ENCODE results near the gene ANKRD53.

Gene ANKRD53

GRCh38 chr2:70932631-70933230 lies 45.7 kb upstream of the ANKRD53 start:
- Histone ChIP-seq H3K9ac (ENCODE audit: low read length) (no peak overlapping the region), H3K36me3 (replicated peaks; ENCODE audit: low read depth, low read length) (no peaks in the 10 kb centered on the region), H2AFZ (ENCODE audit: low read depth, low read length) (no peak overlapping the region), H3K79me2 (ENCODE audit: low read length) (no peaks in the 10 kb centered on the region), H3K27ac (ENCODE audit: low read length) (no peak overlapping the region), H3K4me2 (ENCODE audit: low read length) (no peak overlapping the region), H3K4me1 (ENCODE audit: low read length) (no peaks in the 10 kb centered on the region), H3K9me3 (ENCODE audit: insufficient read depth, low read length) (no peaks in the 10 kb centered on the region), H3K27me3 (ENCODE audit: low read depth, low read length) (peaks cover 9% of the 10 kb centered on the region), H4K20me1 (ENCODE audit: insufficient read depth, low read length) (no peaks in the 10 kb centered on the region), H3K4me3 (ENCODE audit: low read length) (no peak overlapping the region)
- TF ChIP-seq, protein P1, sequence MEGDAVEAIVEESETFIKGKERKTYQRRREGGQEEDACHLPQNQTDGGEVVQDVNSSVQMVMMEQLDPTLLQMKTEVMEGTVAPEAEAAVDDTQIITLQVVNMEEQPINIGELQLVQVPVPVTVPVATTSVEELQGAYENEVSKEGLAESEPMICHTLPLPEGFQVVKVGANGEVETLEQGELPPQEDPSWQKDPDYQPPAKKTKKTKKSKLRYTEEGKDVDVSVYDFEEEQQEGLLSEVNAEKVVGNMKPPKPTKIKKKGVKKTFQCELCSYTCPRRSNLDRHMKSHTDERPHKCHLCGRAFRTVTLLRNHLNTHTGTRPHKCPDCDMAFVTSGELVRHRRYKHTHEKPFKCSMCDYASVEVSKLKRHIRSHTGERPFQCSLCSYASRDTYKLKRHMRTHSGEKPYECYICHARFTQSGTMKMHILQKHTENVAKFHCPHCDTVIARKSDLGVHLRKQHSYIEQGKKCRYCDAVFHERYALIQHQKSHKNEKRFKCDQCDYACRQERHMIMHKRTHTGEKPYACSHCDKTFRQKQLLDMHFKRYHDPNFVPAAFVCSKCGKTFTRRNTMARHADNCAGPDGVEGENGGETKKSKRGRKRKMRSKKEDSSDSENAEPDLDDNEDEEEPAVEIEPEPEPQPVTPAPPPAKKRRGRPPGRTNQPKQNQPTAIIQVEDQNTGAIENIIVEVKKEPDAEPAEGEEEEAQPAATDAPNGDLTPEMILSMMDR (IDR thresholded peaks at IDR 0.05; ENCODE audit: low read depth, low read length): no peak
- TF ChIP-seq EZH2phosphoT487 (IDR thresholded peaks at IDR 0.05; ENCODE audit: low read depth): no peak

DNA sequence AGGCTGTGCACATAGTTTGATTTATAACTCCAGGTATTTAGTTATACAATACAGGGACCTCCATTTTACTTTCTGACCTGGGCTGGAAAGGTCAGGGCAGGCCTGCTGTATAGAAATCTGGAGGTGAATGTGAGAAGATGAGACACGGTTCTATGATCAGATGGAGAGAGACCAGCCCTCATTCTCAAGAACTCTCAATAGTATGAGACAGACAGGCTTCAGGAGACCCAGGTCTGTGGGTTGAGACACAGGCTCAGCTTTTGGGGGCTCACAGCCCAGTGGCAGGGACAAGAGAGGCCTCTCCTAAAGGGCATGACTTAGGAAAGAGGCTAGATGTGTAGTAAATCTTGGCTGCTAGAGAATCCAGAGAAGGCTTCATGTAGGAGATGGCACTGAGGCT lies 43.4 kb upstream of the ANKRD53 start:
- H3K79me2 ChIP-seq (ENCODE audit: low read length): no peaks in the 10 kb centered on the region
- no peaks in the 10 kb centered on the region for H3K9me3 ChIP-seq (ENCODE audit: insufficient read depth, low read length)
- no peak overlapping the region for H3K27ac ChIP-seq (ENCODE audit: low read length)
- H3K9ac ChIP-seq (ENCODE audit: low read length): no peak overlapping the region
- H4K20me1 ChIP-seq (ENCODE audit: insufficient read depth, low read length): no peaks in the 10 kb centered on the region
- no peaks in the 10 kb centered on the region for H3K36me3 ChIP-seq (replicated peaks; ENCODE audit: low read depth, low read length)
- no peak for TF ChIP-seq EZH2phosphoT487 (IDR thresholded peaks at IDR 0.05; ENCODE audit: low read depth)
- TF ChIP-seq, protein P1 (IDR thresholded peaks at IDR 0.05; ENCODE audit: low read depth, low read length): no peak
- H3K4me1 ChIP-seq (ENCODE audit: low read length): no peaks in the 10 kb centered on the region
- no peak overlapping the region for H3K4me2 ChIP-seq (ENCODE audit: low read length)
- no peak overlapping the region for H2AFZ ChIP-seq (ENCODE audit: low read depth, low read length)
- peaks cover 9% of the 10 kb centered on the region for H3K27me3 ChIP-seq (ENCODE audit: low read depth, low read length)
- H3K4me3 ChIP-seq (ENCODE audit: low read length): no peak overlapping the region

- TF ChIP-seq, protein P1 (IDR thresholded peaks at IDR 0.05; ENCODE audit: low read depth, low read length): no peak
- no peak for TF ChIP-seq EZH2phosphoT487 (IDR thresholded peaks at IDR 0.05; ENCODE audit: low read depth)
- no peak within 1 kb of the TSS for H2AFZ ChIP-seq (ENCODE audit: low read depth, low read length)
- no peak within 1 kb of the TSS for H3K4me2 ChIP-seq (ENCODE audit: low read length)
These were observed 42.8 kb upstream of the ANKRD53 start, which contains the start of gene ATP6V1B1 for GRCh38 chr2:70935468-70936164. Gene ATP6V1B1, plus strand, starts transcription at chr2:70935900. Its CDS starts 55 bp downstream, at chr2:70935955.

GRCh38 chr2:70936165-70936978 lies 42.1 kb upstream of the ANKRD53 start:
- no peak overlapping the region for H3K9ac ChIP-seq (ENCODE audit: low read length)
- H3K4me3 ChIP-seq (ENCODE audit: low read length): no peak overlapping the region
- TF ChIP-seq EZH2phosphoT487 (IDR thresholded peaks at IDR 0.05; ENCODE audit: low read depth): no peak
- TF ChIP-seq, protein P1 (IDR thresholded peaks at IDR 0.05; ENCODE audit: low read depth, low read length): no peak
- H3K79me2 ChIP-seq (ENCODE audit: low read length): no peaks in the 10 kb centered on the region
- H3K36me3 ChIP-seq (replicated peaks; ENCODE audit: low read depth, low read length): no peaks in the 10 kb centered on the region
- no peak overlapping the region for H2AFZ ChIP-seq (ENCODE audit: low read depth, low read length)
- no peak overlapping the region for H3K27ac ChIP-seq (ENCODE audit: low read length)
- H3K4me1 ChIP-seq (ENCODE audit: low read length): no peaks in the 10 kb centered on the region
- no peak overlapping the region for H3K4me2 ChIP-seq (ENCODE audit: low read length)
- no peaks in the 10 kb centered on the region for H4K20me1 ChIP-seq (ENCODE audit: insufficient read depth, low read length)
- H3K9me3 ChIP-seq (ENCODE audit: insufficient read depth, low read length): no peaks in the 10 kb centered on the region
- H3K27me3 ChIP-seq (ENCODE audit: low read depth, low read length): peaks cover 9% of the 10 kb centered on the region

More at GRCh38 chr2:70935468-70936164, 42.8 kb upstream of the ANKRD53 start, which contains the start of gene ATP6V1B1:
- H3K27ac ChIP-seq (ENCODE audit: low read length): no peak within 1 kb of the TSS
- no peak within 1 kb of the TSS for H3K9ac ChIP-seq (ENCODE audit: low read length)
- H3K9me3 ChIP-seq (ENCODE audit: insufficient read depth, low read length): no peaks in the 10 kb centered on the region
- H3K79me2 ChIP-seq (ENCODE audit: low read length): no peaks in the 10 kb centered on the region
- H3K4me3 ChIP-seq (ENCODE audit: low read length): no peak within 1 kb of the TSS
- peaks cover 9% of the 10 kb centered on the region for H3K27me3 ChIP-seq (ENCODE audit: low read depth, low read length)
- H3K36me3 ChIP-seq (replicated peaks; ENCODE audit: low read depth, low read length): no peaks in the 10 kb centered on the region
- no peaks in the 10 kb centered on the region for H4K20me1 ChIP-seq (ENCODE audit: insufficient read depth, low read length)
- no peaks in the 10 kb centered on the region for H3K4me1 ChIP-seq (ENCODE audit: low read length)
